HG03097 (cell line): ENCODE measurements around the gene FZD10.

Experiments used
- ATAC-seq: cut with Tn5 transposase; IDR thresholded peaks from one replicate; pipeline ENCODE4 v1.9.1; 2021; ENCODE audit not compliant: unreplicated experiment, low FRiP score

FZD10 gene

GRCh38 chr12:130153803-130154202 lies 8.5 kb upstream of the FZD10 start:
- ATAC-seq = no peak

DNA sequence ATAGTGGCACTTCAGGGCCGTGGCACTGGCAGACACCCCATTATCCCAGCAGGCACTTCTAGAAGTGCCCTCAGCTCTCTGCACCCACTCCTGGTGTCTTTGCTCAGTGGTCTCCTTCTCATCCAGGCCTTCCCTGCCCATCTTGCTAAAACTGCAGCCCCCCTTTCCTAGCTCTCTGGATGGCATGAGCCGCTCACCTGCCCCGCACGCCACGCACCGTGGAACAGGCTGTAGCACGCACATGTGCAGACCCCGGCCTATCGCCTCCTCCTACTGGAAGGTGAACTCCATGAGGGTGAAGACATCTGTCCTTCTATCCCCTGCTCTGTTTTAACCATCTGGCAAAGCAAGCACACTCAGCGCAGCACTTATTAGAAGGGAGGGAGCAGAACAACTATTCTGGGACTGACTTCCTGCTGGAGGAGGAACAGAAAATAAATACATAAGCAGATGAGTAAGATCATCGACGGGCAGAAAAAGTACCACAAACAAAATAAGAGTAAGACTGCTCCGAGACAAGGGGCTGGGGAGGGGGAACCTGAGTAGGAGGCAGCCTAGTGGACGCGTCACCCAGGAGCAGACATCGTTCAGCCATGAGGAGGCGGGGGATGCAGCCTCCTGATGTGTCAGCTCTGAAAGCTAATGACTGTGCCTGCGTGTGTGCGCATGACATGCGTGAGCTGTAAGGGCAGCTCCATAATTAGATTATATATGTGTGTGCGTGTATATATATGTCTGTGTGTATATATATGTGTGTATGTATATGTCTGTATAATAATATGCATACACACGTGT lies 7.8 kb upstream of the FZD10 start:
- ATAC-seq = no peak

GRCh38 chr12:130155416-130156073 lies 6.7 kb upstream of the FZD10 start:
- no peak for ATAC-seq

GRCh38 chr12:130156652-130157275 lies 5.5 kb upstream of the FZD10 start:
- no peak for ATAC-seq

- no peak for ATAC-seq
Measured at GRCh38 chr12:130157998-130158753, 4.1 kb upstream of the FZD10 start.

- ATAC-seq = no peak
Measured at GRCh38 chr12:130158754-130159059, 3.6 kb upstream of the FZD10 start.

DNA sequence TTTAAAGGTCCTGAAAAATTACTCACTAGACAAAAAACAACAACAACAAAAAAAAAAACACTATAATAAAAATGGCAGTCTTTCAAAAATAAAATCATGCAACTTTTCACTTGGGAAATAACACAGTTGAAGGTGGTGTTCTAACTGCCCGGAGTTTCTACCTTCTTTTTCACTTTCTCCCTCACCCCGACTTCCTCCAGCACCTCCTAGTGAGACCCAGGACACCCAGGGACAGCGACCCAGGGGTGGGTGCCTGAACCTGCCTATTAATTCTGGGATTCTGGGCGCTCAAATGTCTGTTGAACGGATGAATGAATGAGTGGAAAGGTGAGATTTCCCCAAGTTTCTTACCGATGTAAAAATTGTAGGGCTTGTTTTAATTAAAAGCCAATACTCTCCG lies 2.0 kb upstream of the FZD10 start:
- no peak for ATAC-seq

- no peak for ATAC-seq
Measured at GRCh38 chr12:130160711-130161231, 1.5 kb upstream of the FZD10 start.

DNA sequence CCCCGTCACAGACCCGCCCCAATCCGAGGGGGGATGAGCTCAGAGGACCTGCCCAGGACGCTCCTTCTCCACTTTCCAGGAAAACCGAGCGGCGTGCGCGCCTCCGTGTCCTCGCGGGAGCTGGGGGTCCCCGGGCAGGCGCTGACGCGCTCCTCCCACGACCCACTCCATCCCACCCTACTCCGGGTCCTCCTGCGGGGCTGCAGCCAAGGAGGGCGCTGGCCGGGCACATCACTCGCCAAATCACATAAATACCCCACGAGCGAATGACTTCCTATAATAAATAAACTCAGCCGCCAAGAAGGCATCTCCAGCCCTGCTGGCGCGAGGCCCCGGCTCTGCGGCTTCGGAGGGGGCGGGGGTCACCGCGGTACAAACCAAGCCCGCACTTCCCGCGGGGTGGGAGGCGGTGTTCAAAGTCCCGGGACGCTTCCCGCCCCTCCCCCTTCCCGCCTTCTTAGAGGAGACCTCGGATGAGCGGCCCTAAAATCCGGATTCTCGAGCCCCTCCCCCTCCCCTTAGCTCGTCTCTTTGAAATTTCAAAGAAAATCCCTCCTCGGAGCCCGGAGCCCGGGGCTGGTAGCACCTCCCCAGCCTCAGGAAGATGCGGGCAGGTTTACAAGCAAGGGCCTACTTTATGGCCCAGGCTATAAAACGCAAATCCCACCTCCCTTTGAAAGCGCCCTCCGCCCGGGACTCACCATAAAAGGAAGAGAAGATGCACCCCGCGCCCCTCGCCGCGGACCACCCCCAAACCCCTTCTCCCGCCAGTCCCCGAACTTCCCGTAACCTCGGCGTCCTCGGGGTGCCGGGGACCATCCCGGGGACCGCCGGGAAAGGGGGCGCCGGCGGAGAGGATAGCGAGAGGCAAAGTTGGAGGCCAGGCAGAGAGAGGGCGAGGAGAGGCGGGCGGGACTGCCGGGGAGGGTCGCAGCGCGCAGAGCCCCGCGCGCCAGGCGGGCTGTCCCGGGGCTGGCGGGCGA lies 712 bp upstream of the FZD10 start:
- no peak for ATAC-seq

- ATAC-seq = no peak
Measured at GRCh38 chr12:130162745-130163460, 639 bp downstream of the FZD10 start.

GRCh38 chr12:130163461-130164215 lies 1.4 kb downstream of the FZD10 start:
- no peak for ATAC-seq

GRCh38 chr12:130164216-130164542 lies 1.9 kb downstream of the FZD10 start:
- no peak for ATAC-seq

DNA sequence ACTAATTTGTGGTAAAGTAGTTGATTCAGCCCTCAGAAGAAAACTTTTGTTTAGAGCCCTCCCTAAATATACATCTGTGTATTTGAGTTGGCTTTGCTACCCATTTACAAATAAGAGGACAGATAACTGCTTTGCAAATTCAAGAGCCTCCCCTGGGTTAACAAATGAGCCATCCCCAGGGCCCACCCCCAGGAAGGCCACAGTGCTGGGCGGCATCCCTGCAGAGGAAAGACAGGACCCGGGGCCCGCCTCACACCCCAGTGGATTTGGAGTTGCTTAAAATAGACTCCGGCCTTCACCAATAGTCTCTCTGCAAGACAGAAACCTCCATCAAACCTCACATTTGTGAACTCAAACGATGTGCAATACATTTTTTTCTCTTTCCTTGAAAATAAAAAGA lies 2.7 kb downstream of the FZD10 start:
- no peak for ATAC-seq

- no peak for ATAC-seq
Measured at GRCh38 chr12:130166306-130166705, 4.0 kb downstream of the FZD10 start.

- ATAC-seq = no peak
Measured at GRCh38 chr12:130167537-130167936, 5.3 kb downstream of the FZD10 start.

GRCh38 chr12:130169256-130169655 lies 7.0 kb downstream of the FZD10 start:
- no peak for ATAC-seq

DNA sequence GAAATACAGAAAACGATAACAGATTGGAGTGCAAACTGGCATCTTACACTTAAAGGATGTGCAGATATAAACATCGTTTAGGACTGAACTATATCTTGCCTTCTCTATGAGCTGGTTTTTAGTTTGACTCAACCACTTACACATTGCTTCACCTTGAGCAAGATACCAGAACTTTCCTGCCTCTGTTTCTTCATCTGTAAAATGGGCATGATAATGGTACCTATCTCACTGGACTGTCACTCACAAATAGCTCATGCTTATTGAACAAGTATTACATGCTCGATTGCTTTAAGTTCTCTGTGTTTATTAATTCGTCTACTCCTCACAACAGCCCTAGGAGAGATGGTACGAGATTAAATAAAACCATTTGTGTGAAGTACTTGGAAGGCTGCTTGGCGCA lies 7.7 kb downstream of the FZD10 start:
- no peak for ATAC-seq

DNA sequence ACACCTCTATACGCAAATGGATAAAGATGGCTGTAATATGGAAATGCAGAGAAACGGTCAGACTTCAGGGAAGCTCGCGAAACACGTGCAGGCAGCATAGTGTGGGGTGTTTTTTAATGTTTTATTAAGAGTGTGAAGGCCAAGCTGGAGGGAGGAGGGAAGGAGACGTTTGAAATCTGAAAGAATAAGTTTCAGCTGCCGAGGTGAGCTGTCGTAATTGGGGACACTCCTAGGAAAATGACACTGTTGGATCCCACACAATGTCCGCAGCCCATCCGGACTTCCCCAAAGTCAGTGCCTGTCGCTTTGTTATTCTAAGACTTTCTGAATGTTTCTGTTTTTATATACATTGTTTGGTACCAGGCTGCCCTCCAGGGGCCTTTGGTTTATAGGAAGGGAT lies 8.3 kb downstream of the FZD10 start:
- no peak for ATAC-seq
